Fibroblast of skin of abdomen (primary cell): ENCODE data around the gene STOM. TPM values are rescaled to one million over a fixed set of nuclear protein-coding genes. Genes with fewer than 3 reads are reported as not detected.
"Not testable (repeated sequence)": the region's sequence is repeated elsewhere in the genome, so short reads cannot be mapped to it uniquely, and the experiment has no call there.

Experiments
- DNase-seq: peaks from one replicate; pipeline ENCODE4 v3.0.0-alpha.2; 2013
- polyA plus RNA-seq, 2 experiments: library from polyadenylated mRNA; unstranded; fragments of 120-200 nt; gene quantifications; one replicate each; pipeline ENCODE4 v1.2.1, GENCODE V29; 2013; ENCODE audit not compliant: insufficient read length in 2 of 2

Gene STOM, protein sequence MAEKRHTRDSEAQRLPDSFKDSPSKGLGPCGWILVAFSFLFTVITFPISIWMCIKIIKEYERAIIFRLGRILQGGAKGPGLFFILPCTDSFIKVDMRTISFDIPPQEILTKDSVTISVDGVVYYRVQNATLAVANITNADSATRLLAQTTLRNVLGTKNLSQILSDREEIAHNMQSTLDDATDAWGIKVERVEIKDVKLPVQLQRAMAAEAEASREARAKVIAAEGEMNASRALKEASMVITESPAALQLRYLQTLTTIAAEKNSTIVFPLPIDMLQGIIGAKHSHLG
- polyA plus RNA-seq (2013, experiment 1 of 2; ENCODE audit: insufficient read length), result 66.5 TPM
- 66.3 TPM for polyA plus RNA-seq (2013, experiment 2 of 2; ENCODE audit: insufficient read length)

DNA sequence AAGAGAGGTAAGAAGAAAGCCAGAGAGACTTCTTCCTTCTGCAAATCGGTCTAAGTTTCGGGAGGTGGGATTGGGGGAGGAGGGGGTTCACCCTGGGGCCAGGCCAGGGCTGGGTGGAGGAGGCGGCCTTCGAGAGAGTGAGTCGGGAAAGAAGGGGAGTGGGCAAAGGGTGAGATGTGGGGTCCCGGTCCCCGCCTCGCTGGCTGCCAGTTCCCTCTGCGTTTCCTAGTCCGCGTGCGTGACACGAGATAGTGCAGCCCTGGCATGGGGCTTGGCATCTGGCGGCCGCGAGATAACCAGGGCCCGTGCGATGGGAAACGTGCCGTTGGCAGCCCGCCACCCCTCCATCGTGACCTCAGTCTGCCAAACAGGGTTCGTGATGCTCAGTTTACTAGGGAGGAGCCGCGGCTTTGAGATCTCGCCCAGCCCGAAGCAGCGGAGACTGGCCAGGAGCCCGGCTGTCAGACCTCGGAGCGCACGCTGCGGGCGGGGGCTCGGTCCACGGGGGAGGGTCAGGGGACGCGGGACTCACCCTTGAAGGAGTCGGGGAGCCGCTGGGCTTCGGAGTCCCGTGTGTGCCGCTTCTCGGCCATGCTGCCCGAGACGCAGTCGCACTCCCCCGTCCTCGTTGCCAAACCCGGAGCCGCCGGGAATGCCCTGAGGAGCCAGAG is at the start of gene STOM:
STOM (minus strand) TSS at position 656 of the 671 bp plus-strand sequence; CDS start at position 593, 63 bp downstream.
- peak; percentile 80 for DNase-seq

DNA sequence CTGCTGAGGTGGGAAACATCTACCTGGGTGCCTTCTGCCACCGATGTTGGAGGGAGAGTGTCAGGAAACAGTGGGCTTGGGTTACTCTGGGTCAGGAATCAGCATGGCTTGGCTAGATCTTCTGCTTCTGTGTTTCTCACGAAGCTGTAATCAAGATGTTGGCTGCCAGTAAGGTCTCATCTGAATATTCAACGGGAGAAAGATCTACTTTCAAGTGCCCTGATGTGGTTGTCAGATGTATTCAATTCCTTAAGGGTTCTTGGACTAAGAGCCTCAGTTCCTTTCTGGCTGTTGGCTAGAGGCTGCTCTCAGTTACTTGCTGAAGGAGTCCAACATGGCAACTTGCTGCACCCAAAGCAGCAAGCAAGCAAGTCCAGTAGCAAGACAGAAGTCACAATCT is 41.9 kb upstream of the STOM start:
- DNase-seq, result no peak

DNA sequence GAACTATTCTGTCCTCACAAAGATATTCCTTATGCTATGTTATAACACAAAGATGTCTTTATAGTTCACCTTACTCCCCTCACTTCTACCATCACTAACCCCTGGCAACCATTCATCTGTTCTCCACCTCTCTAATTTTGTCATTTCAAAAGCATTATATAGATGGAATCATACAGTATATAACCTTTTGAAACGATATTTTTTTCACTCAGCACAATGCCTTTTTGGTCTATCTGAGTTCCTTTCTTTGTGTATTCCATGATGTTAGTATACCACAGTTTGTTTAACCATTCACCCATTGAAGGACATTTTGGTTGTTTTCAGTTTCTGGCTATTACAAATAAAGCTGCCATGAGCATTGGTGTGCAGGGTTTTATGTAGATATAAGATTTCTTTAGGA is 35.8 kb upstream of the STOM start:
- no peak for DNase-seq

GRCh38 chr9:121404906-121405305 is 34.9 kb upstream of the STOM start:
- DNase-seq, result no peak

- peak; percentile 77 for DNase-seq
Observed at GRCh38 chr9:121399883-121400607, 30.0 kb upstream of the STOM start.

DNA sequence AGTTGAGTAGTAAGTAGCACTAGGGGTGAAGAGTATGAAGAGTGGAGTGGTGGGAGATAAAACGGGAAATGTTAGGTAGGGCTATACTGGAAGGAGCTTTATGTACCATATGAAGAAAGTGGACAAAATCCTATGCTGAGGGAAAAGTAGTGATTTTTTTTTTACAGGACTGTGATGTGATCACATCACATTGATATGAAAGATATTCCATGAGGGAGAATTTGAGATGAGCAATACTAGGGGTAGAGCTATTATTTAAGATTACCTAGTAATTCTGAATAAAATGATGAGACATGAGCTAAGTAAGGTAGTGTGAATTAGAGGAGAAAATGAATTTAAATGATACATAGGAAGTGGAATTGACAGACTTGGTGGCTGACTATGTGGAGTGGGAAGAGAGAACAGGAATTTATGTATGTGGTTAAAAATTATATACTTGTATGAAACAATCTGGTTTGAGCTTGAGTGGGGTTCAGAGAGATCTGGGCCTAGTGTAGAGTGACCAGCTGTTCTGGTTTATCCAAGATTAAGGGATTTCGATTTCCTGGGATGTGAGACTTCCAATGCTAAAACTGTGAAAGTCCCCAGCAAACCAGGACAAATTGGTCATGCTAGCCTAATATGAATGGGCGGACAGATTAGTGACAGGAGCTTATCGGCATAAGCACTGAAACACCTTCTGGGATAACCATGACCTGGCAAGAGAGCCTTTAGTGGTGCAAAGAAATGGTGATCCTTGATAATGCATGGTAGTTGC is 29.3 kb upstream of the STOM start:
- DNase-seq, result peak; percentile 54

GRCh38 chr9:121398374-121398773 is 28.3 kb upstream of the STOM start:
- DNase-seq, result peak; percentile 99

DNA sequence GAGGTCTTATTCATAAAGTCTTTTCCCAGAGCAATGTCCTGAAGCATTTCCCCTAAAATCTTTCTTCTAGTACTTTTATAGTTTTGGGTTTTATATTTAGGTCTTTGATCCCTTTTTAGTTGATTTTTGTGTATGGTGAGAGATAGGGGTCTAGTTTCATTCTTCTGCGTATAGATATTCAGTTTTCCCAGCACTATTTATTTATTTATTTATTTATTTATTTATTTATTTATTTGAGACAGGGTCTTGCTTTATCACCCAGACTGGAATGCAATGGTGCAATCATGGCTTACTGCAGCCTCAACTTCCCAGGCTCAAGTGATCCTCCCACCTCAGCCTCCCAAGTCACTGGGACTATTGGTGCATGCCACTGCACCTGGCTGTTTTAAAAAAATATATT is 27.2 kb upstream of the STOM start:
- DNase-seq, result not testable (repeated sequence)

DNA sequence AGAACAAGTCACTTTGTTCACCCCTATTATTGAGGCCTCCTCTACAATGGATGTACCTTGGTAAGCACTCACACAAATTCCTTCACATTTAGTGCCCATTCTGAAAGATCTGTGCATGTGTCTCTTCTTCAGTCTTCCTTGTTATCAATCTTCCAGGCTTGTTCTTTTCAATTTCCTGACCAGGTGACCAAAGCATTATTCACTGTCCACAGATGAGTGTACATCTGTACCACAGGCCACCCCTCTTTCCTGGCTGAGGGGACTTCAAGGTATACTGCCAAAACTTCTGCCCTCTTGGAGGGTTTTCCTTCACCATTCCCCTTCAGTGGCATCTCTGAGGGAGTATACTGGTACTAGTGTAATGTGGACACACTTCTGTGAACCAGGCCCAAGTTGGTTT is 25.5 kb upstream of the STOM start:
- no peak for DNase-seq

GRCh38 chr9:121394292-121394691 is 24.2 kb upstream of the STOM start:
- no peak for DNase-seq

- peak; percentile 69 for DNase-seq
Observed at GRCh38 chr9:121393318-121393717, 23.3 kb upstream of the STOM start.

GRCh38 chr9:121390372-121390771 is 20.3 kb upstream of the STOM start:
- no peak for DNase-seq

GRCh38 chr9:121388140-121388905 is 18.3 kb upstream of the STOM start:
- no peak for DNase-seq

GRCh38 chr9:121386442-121387175 is 16.6 kb upstream of the STOM start:
- no peak for DNase-seq

GRCh38 chr9:121383715-121384114 is 13.7 kb upstream of the STOM start:
- no peak for DNase-seq

DNA sequence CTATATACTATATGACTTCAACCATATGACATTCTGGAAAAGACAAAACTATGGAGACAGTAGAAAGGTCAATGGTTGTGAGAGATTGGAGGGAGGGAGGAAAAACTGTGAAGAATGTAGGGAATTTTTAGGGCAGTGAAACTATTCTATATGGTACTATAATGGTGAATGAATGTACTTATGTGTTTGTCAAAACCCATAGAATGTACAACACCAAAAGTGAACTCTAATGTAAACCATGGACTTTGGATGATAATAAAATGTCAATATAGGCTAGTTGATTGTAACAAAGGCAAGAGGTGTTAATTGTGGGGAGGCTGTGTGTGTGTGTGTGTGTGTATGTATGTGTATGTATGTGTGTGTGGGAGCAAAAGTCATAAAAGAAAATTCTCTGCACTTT is 10.8 kb upstream of the STOM start:
- DNase-seq, result no peak

DNA sequence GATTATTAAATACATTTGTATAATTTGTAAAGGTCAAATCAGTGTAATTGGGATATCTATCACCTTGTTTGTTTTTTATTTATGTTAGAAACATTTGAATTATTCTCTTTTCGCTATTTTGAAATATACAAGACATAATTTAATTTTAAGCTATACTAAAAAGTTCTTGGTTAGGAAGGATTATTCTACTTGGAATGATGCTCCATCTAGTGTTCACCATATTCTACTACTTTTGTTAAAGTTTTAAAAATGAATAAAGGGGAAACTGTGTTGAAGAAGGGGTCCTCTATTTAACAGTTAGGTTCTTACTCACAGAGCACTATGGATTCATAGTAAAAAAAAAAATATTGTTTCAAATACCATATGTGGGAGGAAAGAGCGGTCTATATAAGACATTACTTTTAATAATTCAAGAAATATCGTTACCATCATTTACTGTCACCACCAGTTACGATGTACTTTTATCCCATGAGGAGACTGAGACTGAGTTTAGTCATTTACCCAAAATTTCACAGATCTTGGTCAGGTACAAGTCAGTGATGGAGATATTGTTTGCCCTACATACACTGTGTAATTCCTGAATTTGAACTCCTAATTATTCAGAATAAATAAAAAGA is 6.3 kb upstream of the STOM start:
- no peak for DNase-seq

GRCh38 chr9:121373011-121373729 is 3.1 kb upstream of the STOM start:
- no peak for DNase-seq

- DNase-seq, result no peak
Observed at GRCh38 chr9:121372239-121373010, 2.4 kb upstream of the STOM start.
